HepG2 (cell line): Measurements from ENCODE around the gene HPD. TPM values are rescaled to one million over a fixed set of nuclear protein-coding genes. Genes with fewer than 3 reads are reported as not detected.

Source experiments
- AKNA ChIP-seq: sonication (generic); formaldehyde crosslinking; IDR thresholded peaks from 2 replicates; pipeline ENCODE4 v1.4.0; 2020; ENCODE audit warnings: missing genetic modification reagents, borderline replicate concordance
- CBFB ChIP-seq: sonication (generic); formaldehyde crosslinking; IDR thresholded peaks from 2 replicates; pipeline ENCODE4 v1.4.0; 2020; ENCODE audit warnings: missing genetic modification reagents
- CBX2 ChIP-seq, 2 experiments: fragments of 200-600 bp in 1 of 2; sonication (generic); formaldehyde crosslinking in 1 of 2; IDR thresholded peaks; 2 replicates each; pipeline versions ENCODE4 v1.7.0 to v1.8.1; 2018 to 2022; ENCODE audit warnings: low read depth in 2 of 2, low read length in 1 of 2, mild to moderate bottlenecking in 1 of 2, missing genetic modification reagents in 1 of 2
- CEBPZ ChIP-seq: IDR thresholded peaks from 2 replicates; pipeline ENCODE4 v1.6.1; 2012; ENCODE audit warnings: low read length, improper control_type of control experiment
- CREM ChIP-seq, 2 experiments: sonication (generic) in 1 of 2; formaldehyde crosslinking in 1 of 2; IDR thresholded peaks; 2 replicates each; pipeline versions ENCODE4 v1.4.0 to v1.6.1; 2016 to 2020; ENCODE audit warnings: antibody characterized with exemption in 1 of 2, mild to moderate bottlenecking in 1 of 2, missing genetic modification reagents in 1 of 2
- FOXA1 ChIP-seq, 2 experiments: fragments of 450-650 bp in 1 of 2; sonication (generic) in 1 of 2; formaldehyde crosslinking in 1 of 2; IDR thresholded peaks; 2 replicates each; pipeline versions ENCODE4 v1.4.0 to v1.6.1; 2016 to 2020; ENCODE audit warnings: missing genetic modification reagents in 1 of 2
- HOXA9 ChIP-seq: sonication (generic); formaldehyde crosslinking; IDR thresholded peaks from 2 replicates; pipeline ENCODE4 v1.8.1; 2022; ENCODE audit warnings: missing genetic modification reagents, mild to moderate bottlenecking, moderate library complexity, borderline replicate concordance
- LCORL ChIP-seq, 2 experiments: fragments of 450-650 bp in 1 of 2; sonication (generic) in 1 of 2; formaldehyde crosslinking in 1 of 2; IDR thresholded peaks; 2 replicates each; pipeline versions ENCODE4 v1.5.0 to v1.6.1; 2017 to 2020; ENCODE audit warnings: antibody characterized with exemption in 1 of 2, missing genetic modification reagents in 1 of 2
- NCOA5 ChIP-seq: sonication (generic); formaldehyde crosslinking; IDR thresholded peaks from 2 replicates; pipeline ENCODE4 v1.4.0; 2020; ENCODE audit warnings: missing genetic modification reagents
- RAD21 ChIP-seq: fragments of 450-650 bp; formaldehyde crosslinking; IDR thresholded peaks from 2 replicates; pipeline ENCODE4 v1.5.0; 2020; ENCODE audit warnings: mild to moderate bottlenecking
- SP2 ChIP-seq: sonication (generic); formaldehyde crosslinking; IDR thresholded peaks from 2 replicates; pipeline ENCODE4 v1.5.1; 2020; ENCODE audit warnings: mild to moderate bottlenecking, missing genetic modification reagents
- YY1 ChIP-seq: IDR thresholded peaks from 2 replicates; pipeline ENCODE4 v1.6.1; 2011; ENCODE audit warnings: low read length, low read depth, moderate library complexity, mild to moderate bottlenecking; ENCODE audit not compliant: insufficient read depth, insufficient replicate concordance
- ZNF7 ChIP-seq: IDR thresholded peaks from 2 replicates; pipeline ENCODE4 v1.6.1; 2016; ENCODE audit warnings: missing biosample characterization, missing genetic modification reagents
- ZNF879 ChIP-seq: sonication (generic); formaldehyde crosslinking; IDR thresholded peaks from 2 replicates; pipeline ENCODE4 v1.8.1; 2023; ENCODE audit warnings: missing genetic modification reagents
- polyA plus RNA-seq, 8 experiments: library from polyadenylated mRNA; depleted of rRNA in 3 of 8; stranded (reverse) in 7 of 8; unstranded in 1 of 8; fragments of >200 nt; fragmentation: Illumina TruSeq in 4 of 8; extraction: Trizol in 4 of 8; gene quantifications; 2 replicates each; pipeline versions ENCODE4 v1.2.1 to v1.2.3, GENCODE V29; 2011 to 2016; ENCODE audit warnings: low read depth in 4 of 8, missing spikeins in 1 of 8, mixed read lengths in 1 of 8; ENCODE audit not compliant: insufficient read depth in 1 of 8
- total RNA-seq, 5 experiments: library from RNA; depleted of rRNA; stranded (reverse); fragments of >200 nt; fragmentation: Illumina TruSeq; extraction: Trizol; gene quantifications; 2 replicates each; pipeline ENCODE4 v1.2.3, GENCODE V29; 2016; ENCODE audit warnings: low read depth in 1 of 5
- TF ChIP-seq, protein P1 (sequence below): sonication (generic); formaldehyde crosslinking; IDR thresholded peaks from 2 replicates; pipeline ENCODE4 v1.4.0; 2020; ENCODE audit warnings: mild to moderate bottlenecking, missing genetic modification reagents

The HPD gene
- total and polyA plus RNA-seq, 2 of the 13 experiments (the other 11 are each of a cell fraction or from before 2014, with no cell fraction given), result 120 to 195 TPM

- TF ChIP-seq CEBPZ (no peak), FOXA1 (IDR thresholded peaks at IDR 0.05) (no peak), FOXA1 (CRISPR knock-in tag; IDR thresholded peaks at IDR 0.05) (no peak), CBFB (CRISPR knock-in tag) (no peak), HOXA9 (no peak), LCORL (IDR thresholded peaks at IDR 0.05) (no peak), LCORL (CRISPR knock-in tag; IDR thresholded peaks at IDR 0.05) (0 out of 2 replicates have a peak, but pooled peaks have one; percentile 46), RAD21 (CRISPR knock-in tag) (0 out of 2 replicates have a peak, but pooled peaks have one; percentile 47), YY1 (no peak), NCOA5 (no peak), CBX2 (IDR thresholded peaks at IDR 0.05; ENCODE audit: low read depth, low read length) (no peak), CBX2 (CRISPR knock-in tag; IDR thresholded peaks at IDR 0.05; ENCODE audit: low read depth) (no peak), ZNF879 (CRISPR knock-in tag) (no peak), CREM (IDR thresholded peaks at IDR 0.05) (no peak), CREM (CRISPR knock-in tag; IDR thresholded peaks at IDR 0.05) (no peak), AKNA (CRISPR knock-in tag) (no peak), ZNF7 (CRISPR knock-in tag) (no peak), SP2 (CRISPR knock-in tag) (no peak)
- TF ChIP-seq, protein P1, sequence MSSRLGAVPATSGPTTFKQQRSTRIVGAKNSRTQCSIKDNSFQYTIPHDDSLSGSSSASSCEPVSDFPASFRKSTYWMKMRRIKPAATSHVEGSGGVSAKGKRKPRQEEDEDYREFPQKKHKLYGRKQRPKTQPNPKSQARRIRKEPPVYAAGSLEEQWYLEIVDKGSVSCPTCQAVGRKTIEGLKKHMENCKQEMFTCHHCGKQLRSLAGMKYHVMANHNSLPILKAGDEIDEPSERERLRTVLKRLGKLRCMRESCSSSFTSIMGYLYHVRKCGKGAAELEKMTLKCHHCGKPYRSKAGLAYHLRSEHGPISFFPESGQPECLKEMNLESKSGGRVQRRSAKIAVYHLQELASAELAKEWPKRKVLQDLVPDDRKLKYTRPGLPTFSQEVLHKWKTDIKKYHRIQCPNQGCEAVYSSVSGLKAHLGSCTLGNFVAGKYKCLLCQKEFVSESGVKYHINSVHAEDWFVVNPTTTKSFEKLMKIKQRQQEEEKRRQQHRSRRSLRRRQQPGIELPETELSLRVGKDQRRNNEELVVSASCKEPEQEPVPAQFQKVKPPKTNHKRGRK (CRISPR knock-in tag), result no peak
Observed at GRCh38 chr12:121894633-121895032, 36.0 kb upstream of the HPD start (continued).
